ENCODE results near the gene FMN2.

DNA sequence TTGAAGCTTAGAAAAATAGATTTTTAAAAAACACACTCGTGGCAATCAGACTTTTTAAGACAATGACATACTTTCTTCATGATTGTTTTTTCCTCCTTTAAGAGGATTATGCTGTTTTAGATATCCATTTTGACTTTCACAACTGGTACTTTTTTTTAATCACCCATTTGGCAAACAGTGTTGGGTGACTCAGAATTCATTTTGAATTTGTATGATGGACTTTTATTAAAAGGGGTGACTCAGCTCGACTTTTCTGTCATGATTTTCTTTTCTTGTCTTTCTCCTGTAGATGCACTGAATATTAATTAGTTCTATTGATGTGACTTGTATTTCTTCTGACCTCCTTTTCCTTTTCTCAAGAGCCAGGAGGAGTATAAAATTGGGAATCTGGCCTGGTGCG, 44.7 kb downstream of the FMN2 start:
- TF ChIP-seq CTCF (IDR thresholded peaks at IDR 0.05) (no peak), ZFX (IDR thresholded peaks at IDR 0.05; ENCODE audit: borderline replicate concordance) (no peak)
